ENCODE measurements around the gene TMEM79.

TMEM79 gene

GRCh38 chr1:156281281-156281680 is 2.8 kb upstream of the TMEM79 start:
- H3K27me3 Mint-ChIP-seq = no peaks in the 10 kb centered on the region
- H3K36me3 Mint-ChIP-seq (ENCODE audit: low read depth) = peaks cover 85% of the 10 kb centered on the region
- H3K4me3 Mint-ChIP-seq = peak overlapping the region; percentile 88
- no peaks in the 10 kb centered on the region for H3K9me3 Mint-ChIP-seq
- peak; percentile 62 for DNase-seq
- H3K27ac Mint-ChIP-seq = peak overlapping the region; percentile 94
- peaks cover 39% of the 10 kb centered on the region for H3K4me1 Mint-ChIP-seq (ENCODE audit: low read depth)

- peak; percentile 49 for DNase-seq
- H3K4me3 Mint-ChIP-seq = peak overlapping the region; percentile 88
These were observed 2.2 kb upstream of the TMEM79 start for GRCh38 chr1:156281693-156282478.

GRCh38 chr1:156282479-156283222 is 1.5 kb upstream of the TMEM79 start, which contains the start of gene SMG5:
SMG5 (minus strand) TSS chr1:156282825; CDS start chr1:156282680, 145 bp downstream.
- peak; percentile 95 for DNase-seq
- Mint-ChIP-seq H3K27ac (peak within 1 kb of the TSS; percentile 94), H3K4me1 (ENCODE audit: low read depth) (peaks cover 39% of the 10 kb centered on the region), H3K36me3 (ENCODE audit: low read depth) (peaks cover 75% of the 10 kb centered on the region), H3K9me3 (no peaks in the 10 kb centered on the region), H3K27me3 (no peaks in the 10 kb centered on the region), H3K4me3 (peak within 1 kb of the TSS; percentile 88)

More at GRCh38 chr1:156281693-156282478, 2.2 kb upstream of the TMEM79 start:
- H3K9me3 Mint-ChIP-seq = no peaks in the 10 kb centered on the region
- H3K36me3 Mint-ChIP-seq (ENCODE audit: low read depth) = peaks cover 83% of the 10 kb centered on the region
- peaks cover 39% of the 10 kb centered on the region for H3K4me1 Mint-ChIP-seq (ENCODE audit: low read depth)
- H3K27me3 Mint-ChIP-seq = no peaks in the 10 kb centered on the region
- H3K27ac Mint-ChIP-seq = peak overlapping the region; percentile 94

- DNase-seq = no peak
- Mint-ChIP-seq H3K36me3 (ENCODE audit: low read depth) (peaks cover 72% of the 10 kb centered on the region), H3K9me3 (no peaks in the 10 kb centered on the region), H3K27me3 (no peaks in the 10 kb centered on the region), H3K4me3 (peak overlapping the region; percentile 88), H3K4me1 (ENCODE audit: low read depth) (peaks cover 39% of the 10 kb centered on the region), H3K27ac (peak overlapping the region; percentile 94)
These were observed 604 bp upstream of the TMEM79 start for GRCh38 chr1:156283521-156283920.

GRCh38 chr1:156284757-156285156 is 632 bp downstream of the TMEM79 start:
- peaks cover 35% of the 10 kb centered on the region for H3K4me1 Mint-ChIP-seq (ENCODE audit: low read depth)
- peaks cover 68% of the 10 kb centered on the region for H3K36me3 Mint-ChIP-seq (ENCODE audit: low read depth)
- H3K27me3 Mint-ChIP-seq = no peaks in the 10 kb centered on the region

GRCh38 chr1:156285437-156285836 is 1.3 kb downstream of the TMEM79 start:
- Mint-ChIP-seq H3K27ac (no peak overlapping the region), H3K4me3 (no peak overlapping the region), H3K9me3 (no peaks in the 10 kb centered on the region), H3K36me3 (ENCODE audit: low read depth) (peaks cover 68% of the 10 kb centered on the region), H3K4me1 (ENCODE audit: low read depth) (peaks cover 30% of the 10 kb centered on the region), H3K27me3 (no peaks in the 10 kb centered on the region)
- no peak for DNase-seq

More at GRCh38 chr1:156284757-156285156, 632 bp downstream of the TMEM79 start:
- DNase-seq = no peak
- Mint-ChIP-seq H3K4me3 (no peak overlapping the region), H3K9me3 (no peaks in the 10 kb centered on the region), H3K27ac (no peak overlapping the region)

- Mint-ChIP-seq H3K27ac (peak overlapping the region; percentile 40), H3K27me3 (no peaks in the 10 kb centered on the region), H3K9me3 (no peaks in the 10 kb centered on the region), H3K36me3 (ENCODE audit: low read depth) (peaks cover 65% of the 10 kb centered on the region), H3K4me3 (no peak overlapping the region), H3K4me1 (ENCODE audit: low read depth) (peaks cover 24% of the 10 kb centered on the region)
- no peak for DNase-seq
These were observed 1.9 kb downstream of the TMEM79 start for GRCh38 chr1:156286061-156286460.

- no peak for DNase-seq
- Mint-ChIP-seq H3K9me3 (no peaks in the 10 kb centered on the region), H3K27me3 (no peaks in the 10 kb centered on the region), H3K4me1 (ENCODE audit: low read depth) (peaks cover 12% of the 10 kb centered on the region), H3K27ac (no peak overlapping the region), H3K36me3 (ENCODE audit: low read depth) (peaks cover 55% of the 10 kb centered on the region), H3K4me3 (no peak overlapping the region)
These were observed 5.7 kb downstream of the TMEM79 start for GRCh38 chr1:156289857-156290256.

GRCh38 chr1:156291226-156292061 is 7.3 kb downstream of the TMEM79 start:
- H3K4me1 Mint-ChIP-seq (ENCODE audit: low read depth) = peaks cover 21% of the 10 kb centered on the region
- H3K36me3 Mint-ChIP-seq (ENCODE audit: low read depth) = peaks cover 41% of the 10 kb centered on the region
- H3K27ac Mint-ChIP-seq = peak overlapping the region; percentile 23
- peak; percentile 44 for DNase-seq
- no peaks in the 10 kb centered on the region for H3K27me3 Mint-ChIP-seq
- H3K4me3 Mint-ChIP-seq = no peak overlapping the region
- H3K9me3 Mint-ChIP-seq = no peaks in the 10 kb centered on the region

GRCh38 chr1:156293098-156293434 is 8.9 kb downstream of the TMEM79 start:
- H3K36me3 Mint-ChIP-seq (ENCODE audit: low read depth) = peaks cover 37% of the 10 kb centered on the region
- peaks cover 21% of the 10 kb centered on the region for H3K4me1 Mint-ChIP-seq (ENCODE audit: low read depth)
- DNase-seq = no peak
- no peak overlapping the region for H3K4me3 Mint-ChIP-seq
- H3K27ac Mint-ChIP-seq = peak overlapping the region; percentile 69
- no peaks in the 10 kb centered on the region for H3K9me3 Mint-ChIP-seq
- no peaks in the 10 kb centered on the region for H3K27me3 Mint-ChIP-seq

- Mint-ChIP-seq H3K36me3 (ENCODE audit: low read depth) (peaks cover 30% of the 10 kb centered on the region), H3K4me3 (no peak overlapping the region), H3K9me3 (no peaks in the 10 kb centered on the region), H3K27ac (no peak overlapping the region), H3K4me1 (ENCODE audit: low read depth) (peaks cover 21% of the 10 kb centered on the region), H3K27me3 (no peaks in the 10 kb centered on the region)
- DNase-seq = no peak
These were observed 9.8 kb downstream of the TMEM79 start for GRCh38 chr1:156293895-156294294.

GRCh38 chr1:156295391-156295947 is 11.3 kb downstream of the TMEM79 start, which contains the start of gene GLMP:
GLMP (minus strand) TSS chr1:156295679; CDS start chr1:156295645, 34 bp downstream.
- peak within 1 kb of the TSS; percentile 76 for H3K27ac Mint-ChIP-seq
- no peaks in the 10 kb centered on the region for H3K9me3 Mint-ChIP-seq
- peaks cover 20% of the 10 kb centered on the region for H3K36me3 Mint-ChIP-seq (ENCODE audit: low read depth)
- H3K4me3 Mint-ChIP-seq = peak within 1 kb of the TSS; percentile 87
- no peaks in the 10 kb centered on the region for H3K27me3 Mint-ChIP-seq
- H3K4me1 Mint-ChIP-seq (ENCODE audit: low read depth) = peaks cover 21% of the 10 kb centered on the region
- DNase-seq = peak; percentile 61

GRCh38 chr1:156298852-156299357 is 14.8 kb downstream of the TMEM79 start, which contains the start of gene VHLL:
VHLL (minus strand) TSS chr1:156299307; CDS start chr1:156299189, 118 bp downstream.
- no peak for DNase-seq
- H3K27ac Mint-ChIP-seq = peak within 1 kb of the TSS; percentile 7
- no peaks in the 10 kb centered on the region for H3K9me3 Mint-ChIP-seq
- H3K27me3 Mint-ChIP-seq = no peaks in the 10 kb centered on the region
- peaks cover 19% of the 10 kb centered on the region for H3K4me1 Mint-ChIP-seq (ENCODE audit: low read depth)
- H3K36me3 Mint-ChIP-seq (ENCODE audit: low read depth) = peaks cover 16% of the 10 kb centered on the region
- H3K4me3 Mint-ChIP-seq = no peak within 1 kb of the TSS

- DNase-seq = no peak
- Mint-ChIP-seq H3K36me3 (ENCODE audit: low read depth) (peaks cover 51% of the 10 kb centered on the region), H3K4me1 (ENCODE audit: low read depth) (peaks cover 1% of the 10 kb centered on the region), H3K9me3 (no peaks in the 10 kb centered on the region), H3K27me3 (no peaks in the 10 kb centered on the region), H3K27ac (no peak overlapping the region), H3K4me3 (no peak overlapping the region)
These were observed 19.1 kb downstream of the TMEM79 start for GRCh38 chr1:156303241-156303640.
